ENCODE results near the gene SPOCK2. TPM values are rescaled to one million over a fixed set of nuclear protein-coding genes. Genes with fewer than 3 reads are reported as not detected.
A peak's percentile ranks its signal among the peaks of the same experiment; 100 is the strongest.

Gene SPOCK2
- total and polyA plus RNA-seq, 2 donors (not counting 1 experiment from before 2014, with no cell fraction given): 39.1 to 139 TPM

GRCh38 chr10:72126872-72127232, 38.5 kb upstream of the SPOCK2 start:
- no peak overlapping the region for H2AFZ ChIP-seq (ENCODE audit: insufficient read depth, low read depth, low read length, poor library complexity, severe bottlenecking)
- intact Hi-C loops (cut with micrococcal nuclease): loop anchor here (1.0 to 5.0 kb wide), 3 partner anchors 40 to 210 kb away; partner anchors contain the start of gene SPOCK2
- DNase-seq (no peak), ATAC-seq (ENCODE audit: low read depth) (no peak)
- H3K9me3 ChIP-seq (ENCODE audit: control extremely low read depth in 1 of 3, control insufficient read depth in 2 of 3, insufficient read depth in 1 of 3, low read length in 2 of 3): no peaks in the 10 kb centered on the region
- ChIA-PET POLR2A (interaction anchor here (1.1 kb wide), 1 partner anchor 209 kb away, joined by 3 read pairs; no protein-coding TSS in a partner anchor), CTCF (interaction anchor here (0.6 to 11.2 kb wide), 30 partner anchors 10 to 237 kb away, joined by 3 to 333 read pairs (median 5); partner anchors contain the start of genes ANAPC16 and ASCC1)
- Mint-ChIP-seq H3K27me3 (no peaks in the 10 kb centered on the region), H3K9me3 (ENCODE audit: insufficient read depth) (no peaks in the 10 kb centered on the region), H3K27ac (no peak overlapping the region), H3K4me3 (no peak overlapping the region), H3K4me1 (no peaks in the 10 kb centered on the region)
- H3K79me2 ChIP-seq (ENCODE audit: control insufficient read depth, insufficient read depth, low read length): no peaks in the 10 kb centered on the region
- no peaks in the 10 kb centered on the region for H3K4me1 ChIP-seq (ENCODE audit: control insufficient read depth in 2 of 2, insufficient read depth in 2 of 2, low read length in 2 of 2)
- no peak overlapping the region for H3K4me3 ChIP-seq (ENCODE audit: control extremely low read depth in 1 of 5, extremely low read depth in 1 of 5, insufficient read depth in 1 of 5, low read depth in 2 of 5, low read length in 4 of 5)
- H3K27ac ChIP-seq (ENCODE audit: low read length in 2 of 2): no peak overlapping the region
- H3K4me2 ChIP-seq (replicated peaks; ENCODE audit: low read depth, low read length, poor library complexity, severe bottlenecking): no peak overlapping the region
- TF ChIP-seq EZH2 (IDR thresholded peaks at IDR 0.05; ENCODE audit: borderline replicate concordance, insufficient read depth, low read depth, low read length, poor library complexity, severe bottlenecking): no peak
- WGBS (ENCODE audit: insufficient coverage): 100% methylated on average over 2 of the region's 3 CpGs
- no peak overlapping the region for H3K9ac ChIP-seq (ENCODE audit: low read length)
- no peaks in the 10 kb centered on the region for H3K27me3 ChIP-seq (replicated peaks in 1 of 4; ENCODE audit: control extremely low read depth in 1 of 4, control insufficient read depth in 3 of 4, insufficient read depth in 4 of 4, low read length in 3 of 4)
- peaks cover 0 to 23% of the 10 kb centered on the region in 2 experiments for H3K36me3 ChIP-seq (replicated peaks in 1 of 2; ENCODE audit: control extremely low read depth in 1 of 2, control insufficient read depth in 1 of 2, extremely low read depth in 1 of 2, insufficient read depth in 2 of 2, low read length in 1 of 2)
- no peaks in the 10 kb centered on the region for H4K20me1 ChIP-seq (ENCODE audit: control insufficient read depth, insufficient read depth, low read length, poor library complexity, severe bottlenecking)

GRCh38 chr10:72126184-72126871, 38.0 kb upstream of the SPOCK2 start:
- POLR2A ChIA-PET: interaction anchor here (0.5 to 1.5 kb wide), 4 partner anchors 31 to 219 kb away, joined by 3 to 4 read pairs (median 3); no protein-coding TSS in a partner anchor
- Histone ChIP-seq H3K27me3 (replicated peaks in 1 of 4; ENCODE audit: control extremely low read depth in 1 of 4, control insufficient read depth in 3 of 4, insufficient read depth in 4 of 4, low read length in 3 of 4) (no peaks in the 10 kb centered on the region), H2AFZ (ENCODE audit: insufficient read depth, low read depth, low read length, poor library complexity, severe bottlenecking) (no peak overlapping the region), H3K4me2 (replicated peaks; ENCODE audit: low read depth, low read length, poor library complexity, severe bottlenecking) (no peak overlapping the region), H3K4me1 (ENCODE audit: control insufficient read depth in 2 of 2, insufficient read depth in 2 of 2, low read length in 2 of 2) (no peaks in the 10 kb centered on the region), H3K9me3 (ENCODE audit: control extremely low read depth in 1 of 3, control insufficient read depth in 2 of 3, insufficient read depth in 1 of 3, low read length in 2 of 3) (no peaks in the 10 kb centered on the region), H3K4me3 (ENCODE audit: control extremely low read depth in 1 of 5, extremely low read depth in 1 of 5, insufficient read depth in 1 of 5, low read depth in 2 of 5, low read length in 4 of 5) (no peak overlapping the region), H3K27ac (ENCODE audit: low read length in 2 of 2) (no peak overlapping the region), H3K79me2 (ENCODE audit: control insufficient read depth, insufficient read depth, low read length) (no peaks in the 10 kb centered on the region), H4K20me1 (ENCODE audit: control insufficient read depth, insufficient read depth, low read length, poor library complexity, severe bottlenecking) (no peaks in the 10 kb centered on the region), H3K9ac (ENCODE audit: low read length) (no peak overlapping the region), H3K36me3 (replicated peaks in 1 of 2; ENCODE audit: control extremely low read depth in 1 of 2, control insufficient read depth in 1 of 2, extremely low read depth in 1 of 2, insufficient read depth in 2 of 2, low read length in 1 of 2) (peaks cover 0 to 23% of the 10 kb centered on the region in 2 experiments)
- Mint-ChIP-seq H3K27me3 (no peaks in the 10 kb centered on the region), H3K27ac (no peak overlapping the region), H3K4me1 (no peaks in the 10 kb centered on the region), H3K9me3 (ENCODE audit: insufficient read depth) (no peaks in the 10 kb centered on the region), H3K4me3 (no peak overlapping the region)
- ATAC-seq (ENCODE audit: low read depth) (no peak), DNase-seq (peak; percentile 53)
- TF ChIP-seq CTCF (IDR thresholded peaks at IDR 0.05) (peak; percentile 25), EZH2 (IDR thresholded peaks at IDR 0.05; ENCODE audit: borderline replicate concordance, insufficient read depth, low read depth, low read length, poor library complexity, severe bottlenecking) (no peak)
- WGBS (ENCODE audit: insufficient coverage): 75% methylated on average over 1 of the region's 3 CpGs
- CTCF ChIA-PET: interaction anchor here (0.5 to 11.2 kb wide), 38 partner anchors 9 to 460 kb away, joined by 3 to 333 read pairs (median 4); partner anchors contain the start of genes ANAPC16 and ASCC1
- intact Hi-C loops (cut with micrococcal nuclease): loop anchor here (1.0 to 5.0 kb wide), 3 partner anchors 39 to 211 kb away; partner anchors contain the start of gene SPOCK2

All from B cell (primary cell).